OCI-LY3 (cell line): ENCODE results near the gene UNC79.

ENCODE experiments used
- H2AFZ ChIP-seq: fragments of 200-600, 300-600 bp; shearing (Covaris generic); 2 replicates; pipeline ENCODE4 v1.6.0; 2014; ENCODE audit warnings: antibody characterized with exemption, low read depth, low read length
- H3K27ac ChIP-seq: fragments of 200-600, 300-600 bp; sonication (generic); 2 replicates; pipeline ENCODE4 v1.5.1; 2014; ENCODE audit warnings: mild to moderate bottlenecking, low read length, moderate library complexity, mixed read lengths
- H3K27me3 ChIP-seq: fragments of 200-600, 300-600 bp; sonication (generic); 2 replicates; pipeline ENCODE4 v1.6.1; 2014; ENCODE audit warnings: low read depth, low read length, mixed read lengths
- H3K36me3 ChIP-seq: fragments of 200-600, 300-600 bp; sonication (generic); replicated peaks from 2 replicates; pipeline ENCODE3; 2014; ENCODE audit warnings: low read depth, low read length, mixed read lengths
- H3K4me1 ChIP-seq: fragments of 300-600, 200-600 bp; sonication (generic); 2 replicates; pipeline ENCODE4 v1.6.1; 2014; ENCODE audit warnings: low read length, mixed read lengths
- H3K4me2 ChIP-seq: fragments of 200-600, 300-600 bp; sonication (generic); 2 replicates; pipeline ENCODE4 v1.6.1; 2014; ENCODE audit warnings: low read length, mixed read lengths
- H3K4me3 ChIP-seq: fragments of 300-600, 200-600 bp; sonication (generic); 2 replicates; pipeline ENCODE4 v1.5.1; 2014; ENCODE audit warnings: antibody characterized with exemption, mild to moderate bottlenecking, low read length, moderate library complexity
- H3K79me2 ChIP-seq: fragments of 300-600, 200-600 bp; shearing (Covaris generic); 2 replicates; pipeline ENCODE4 v1.6.1; 2014; ENCODE audit warnings: mild to moderate bottlenecking, low read length, mixed read lengths
- H3K9ac ChIP-seq: fragments of 300-600, 200-600 bp; shearing (Covaris generic); 2 replicates; pipeline ENCODE4 v1.6.0; 2014; ENCODE audit warnings: mild to moderate bottlenecking, low read length, moderate library complexity
- H3K9me3 ChIP-seq: fragments of 200-600, 300-600 bp; shearing (Covaris generic); 2 replicates; pipeline ENCODE4 v1.6.1; 2014; ENCODE audit warnings: low read length, mixed read lengths; ENCODE audit not compliant: insufficient read depth
- H4K20me1 ChIP-seq: fragments of 200-600, 300-600 bp; sonication (generic); 2 replicates; pipeline ENCODE4 v1.6.1; 2016; ENCODE audit warnings: low read length, mixed read lengths; ENCODE audit not compliant: insufficient read depth
- CTCF ChIP-seq: fragments of 200-600, 300-600 bp; sonication (generic); IDR thresholded peaks from 2 replicates; pipeline ENCODE4 v1.5.1; 2014; ENCODE audit warnings: antibody characterized with exemption, low read length, low read depth
- EZH2phosphoT487 ChIP-seq: fragments of 200-600 bp; shearing (Covaris generic); IDR thresholded peaks from 2 replicates; pipeline ENCODE4 v1.6.1; 2018; ENCODE audit warnings: antibody characterized with exemption, mixed run types, low read depth

Gene UNC79

DNA sequence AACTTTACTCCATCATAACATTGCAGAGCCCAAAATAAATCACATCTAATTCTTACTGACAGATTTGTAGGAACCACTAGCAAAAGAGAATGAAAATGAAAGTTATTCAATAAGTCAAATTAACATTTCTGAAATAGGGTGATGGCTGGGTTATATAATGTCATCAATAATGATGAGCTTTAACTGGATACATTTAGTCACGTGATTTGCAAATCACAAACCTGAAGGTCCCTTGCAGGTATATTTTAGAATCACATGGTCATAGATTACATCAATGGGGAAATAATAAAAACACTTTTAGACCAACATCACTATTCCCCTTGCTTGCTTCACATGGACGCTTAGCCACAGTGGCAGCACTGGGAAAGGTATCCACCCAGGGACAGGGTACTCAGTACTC lies 270.8 kb downstream of the UNC79 start:
- Histone ChIP-seq H3K4me2 (no peak overlapping the region), H4K20me1 (no peaks in the 10 kb centered on the region), H3K9ac (no peak overlapping the region), H3K4me3 (no peak overlapping the region), H3K79me2 (no peaks in the 10 kb centered on the region), H3K9me3 (no peaks in the 10 kb centered on the region), H3K36me3 (no peaks in the 10 kb centered on the region), H3K4me1 (no peaks in the 10 kb centered on the region), H3K27me3 (peaks cover 33% of the 10 kb centered on the region), H3K27ac (no peak overlapping the region), H2AFZ (no peak overlapping the region)
- TF ChIP-seq EZH2phosphoT487 = no peak
- no peak for TF ChIP-seq CTCF

DNA sequence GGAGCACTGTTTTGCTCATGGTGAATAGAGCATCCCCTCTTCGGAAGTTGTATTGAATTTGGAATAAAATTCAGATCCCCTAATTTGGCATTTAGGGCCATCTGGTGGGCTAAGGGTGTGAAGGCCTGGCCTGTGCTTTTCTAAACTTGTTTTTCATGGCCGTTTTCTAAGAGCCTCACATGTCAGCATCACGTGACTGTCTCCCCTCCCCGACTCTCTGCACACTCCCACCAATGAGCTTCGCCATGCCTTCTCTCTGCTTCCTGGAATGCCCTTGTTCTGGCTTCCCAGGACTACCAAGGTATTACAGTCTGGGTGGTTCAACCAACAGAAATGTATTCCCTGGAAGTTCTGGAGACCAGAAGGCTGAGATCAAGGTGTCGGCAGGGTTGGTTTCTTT lies 272.2 kb downstream of the UNC79 start:
- H3K9ac ChIP-seq = no peak overlapping the region
- no peaks in the 10 kb centered on the region for H3K9me3 ChIP-seq
- no peak overlapping the region for H2AFZ ChIP-seq
- no peak overlapping the region for H3K4me3 ChIP-seq
- H3K4me1 ChIP-seq = no peaks in the 10 kb centered on the region
- no peaks in the 10 kb centered on the region for H4K20me1 ChIP-seq
- H3K36me3 ChIP-seq = no peaks in the 10 kb centered on the region
- peaks cover 36% of the 10 kb centered on the region for H3K27me3 ChIP-seq
- no peak overlapping the region for H3K27ac ChIP-seq
- no peaks in the 10 kb centered on the region for H3K79me2 ChIP-seq
- no peak overlapping the region for H3K4me2 ChIP-seq
- TF ChIP-seq CTCF (no peak), EZH2phosphoT487 (no peak)

- Histone ChIP-seq H3K9ac (no peak overlapping the region), H3K9me3 (no peaks in the 10 kb centered on the region), H4K20me1 (no peaks in the 10 kb centered on the region), H3K27ac (no peak overlapping the region), H3K79me2 (no peaks in the 10 kb centered on the region), H2AFZ (no peak overlapping the region), H3K4me1 (no peaks in the 10 kb centered on the region), H3K27me3 (peaks cover 34% of the 10 kb centered on the region), H3K4me3 (no peak overlapping the region), H3K4me2 (no peak overlapping the region), H3K36me3 (no peaks in the 10 kb centered on the region)
- TF ChIP-seq EZH2phosphoT487 (no peak), CTCF (no peak)
These were observed 273.2 kb downstream of the UNC79 start for GRCh38 chr14:93703941-93704340.

GRCh38 chr14:93705513-93706156 lies 274.9 kb downstream of the UNC79 start:
- TF ChIP-seq CTCF (no peak), EZH2phosphoT487 (no peak)
- Histone ChIP-seq H3K4me2 (no peak overlapping the region), H2AFZ (no peak overlapping the region), H3K27me3 (peaks cover 19% of the 10 kb centered on the region), H3K27ac (no peak overlapping the region), H3K9ac (no peak overlapping the region), H3K79me2 (no peaks in the 10 kb centered on the region), H4K20me1 (no peaks in the 10 kb centered on the region), H3K9me3 (no peaks in the 10 kb centered on the region), H3K36me3 (no peaks in the 10 kb centered on the region), H3K4me3 (no peak overlapping the region), H3K4me1 (no peaks in the 10 kb centered on the region)
